Astrocyte of the spinal cord (primary cell): Measurements from ENCODE around the gene MIP.
"Not testable (repeated sequence)": the region's sequence is repeated elsewhere in the genome, so short reads cannot be mapped to it uniquely, and the experiment has no call there.

Experiments
- DNase-seq: peaks from one replicate; pipeline ENCODE4 v3.0.0; 2011; ENCODE audit warnings: low read depth, low spot score
- H3K4me3 ChIP-seq: 2 replicates; pipeline ENCODE4 v1.5.1; 2011; ENCODE audit warnings: low read depth, mild to moderate bottlenecking, low read length, moderate library complexity
- CTCF ChIP-seq: IDR thresholded peaks from 2 replicates; pipeline ENCODE4 v1.5.1; 2012; ENCODE audit warnings: low read depth, mild to moderate bottlenecking, low read length, inconsistent platforms
- in situ Hi-C: cut with HindIII; loops from 2 replicates; pipeline ENCODE4 v1.10.0; 2017; ENCODE audit warnings: low sequenced_read_pairs

MIP gene

GRCh38 chr12:56461235-56462159 is 7.0 kb upstream of the MIP start:
- in situ Hi-C loops, result no loop called here
- no peak for TF ChIP-seq CTCF
- no peak overlapping the region for H3K4me3 ChIP-seq
- peak; percentile 5 for DNase-seq

GRCh38 chr12:56457817-56458216 is 3.4 kb upstream of the MIP start:
- H3K4me3 ChIP-seq, result no peak overlapping the region
- no peak for TF ChIP-seq CTCF
- in situ Hi-C loops, result no loop called here
- no peak for DNase-seq

- DNase-seq, result no peak
- TF ChIP-seq CTCF, result no peak
- no peak overlapping the region for H3K4me3 ChIP-seq
- in situ Hi-C loops, result no loop called here
Observed at GRCh38 chr12:56451147-56451546, 3.3 kb downstream of the MIP start.

- DNase-seq, result no peak
- no peak overlapping the region for H3K4me3 ChIP-seq
- in situ Hi-C loops, result no loop called here
- no peak for TF ChIP-seq CTCF
Observed at GRCh38 chr12:56450241-56450640, 4.2 kb downstream of the MIP start.

GRCh38 chr12:56449622-56449984 is 4.9 kb downstream of the MIP start:
- H3K4me3 ChIP-seq, result peak overlapping the region; percentile 73
- DNase-seq, result no peak
- in situ Hi-C loops, result no loop called here
- no peak for TF ChIP-seq CTCF

GRCh38 chr12:56448860-56449621 is 5.4 kb downstream of the MIP start, which contains the start of gene TIMELESS:
Gene TIMELESS (minus strand): TSS chr12:56449426. CDS start chr12:56434170, 15,256 bp downstream.
- TF ChIP-seq CTCF, result no peak
- in situ Hi-C loops, result no loop called here
- peak; percentile 92 for DNase-seq
- H3K4me3 ChIP-seq, result peak within 1 kb of the TSS; percentile 73

- in situ Hi-C loops, DNase-seq, H3K4me3 ChIP-seq: not testable (repeated sequence)
Observed at GRCh38 chr12:56443208-56443607, 11.2 kb downstream of the MIP start.
